Esophagus squamous epithelium (tissue), 5 donors: ENCODE data around the gene ATP10A. TPM values are rescaled to one million over a fixed set of nuclear protein-coding genes. Genes with fewer than 3 reads are reported as not detected.
A peak's percentile ranks its signal among the peaks of the same experiment; 100 is the strongest.

Source experiments
- DNase-seq: peaks from one replicate; lab custom pipeline; 2025; lab: John Stamatoyannopoulos, UW
- H3K27ac ChIP-seq, 4 donors: fragments of 200-600 bp; sonication (generic); one replicate each; pipeline ENCODE4 v1.5.1; 2016 to 2019; ENCODE audit warnings: mild to moderate bottlenecking in 1 of 4
- H3K27me3 ChIP-seq, 4 donors: fragments of 200-600 bp; sonication (generic); 1 replicate in 3 of 4; 2 replicates in 1 of 4; pipeline versions ENCODE4 v1.5.1 to v1.6.0; 2017 to 2021; ENCODE audit warnings: antibody characterized with exemption in 1 of 4
- H3K36me3 ChIP-seq, 3 donors: fragments of 200-600 bp; sonication (generic); one replicate each; pipeline ENCODE4 v1.5.1; 2016 to 2019
- H3K4me1 ChIP-seq, 3 donors: fragments of 200-600 bp; sonication (generic); one replicate each; pipeline ENCODE4 v1.5.1; 2017 to 2019
- H3K4me3 ChIP-seq, 4 donors: fragments of 200-600 bp; sonication (generic); 1 replicate in 3 of 4; 2 replicates in 1 of 4; pipeline ENCODE4 v1.5.1; 2016 to 2019; ENCODE audit warnings: mild to moderate bottlenecking in 2 of 4, moderate library complexity in 1 of 4
- H3K9me3 ChIP-seq, 3 donors: fragments of 200-600 bp; sonication (generic); one replicate each; pipeline ENCODE4 v1.5.1; 2016 to 2019
- POLR2A ChIP-seq, 4 donors: fragments of 450-650 bp; IDR thresholded peaks; one replicate each; pipeline ENCODE4 v1.6.1; 2017; ENCODE audit warnings: antibody characterized with exemption in 4 of 4, mild to moderate bottlenecking in 4 of 4, moderate library complexity in 3 of 4
- WGBS, 2 donors: methylation state at CpG; one replicate each; pipeline ENCODE4 v1.1.5; 2018; 5-methylcytosine and 5-hydroxymethylcytosine counted together
- intact Hi-C: fragments of 100-400 bp; cut with DNase I; formaldehyde crosslinking; loops from one replicate; pipeline ENCODE4 v1.15.0; 2022
- total RNA-seq, 4 donors: library from RNA; depleted of rRNA; stranded (reverse); fragments of >200 nt; gene quantifications; one replicate each; pipeline ENCODE4 v1.1.0, GENCODE V29; 2016
- TF ChIP-seq, protein P1 (sequence below), 6 experiments: fragments of 450-650 bp in 4 of 6; fragments of 200-600 bp in 2 of 6; sonication (generic) in 2 of 6; IDR thresholded peaks; one replicate each; pipeline ENCODE4 v1.5.1; 2016 to 2019; ENCODE audit warnings: antibody characterized with exemption in 6 of 6, mild to moderate bottlenecking in 4 of 6, moderate library complexity in 4 of 6
- donor health status: DM: yes; HTN: yes; CAD: no.

ATP10A gene
- total RNA-seq, 4 donors from 2014 or later: 0.88 to 6.3 (median 1.9) TPM

DNA sequence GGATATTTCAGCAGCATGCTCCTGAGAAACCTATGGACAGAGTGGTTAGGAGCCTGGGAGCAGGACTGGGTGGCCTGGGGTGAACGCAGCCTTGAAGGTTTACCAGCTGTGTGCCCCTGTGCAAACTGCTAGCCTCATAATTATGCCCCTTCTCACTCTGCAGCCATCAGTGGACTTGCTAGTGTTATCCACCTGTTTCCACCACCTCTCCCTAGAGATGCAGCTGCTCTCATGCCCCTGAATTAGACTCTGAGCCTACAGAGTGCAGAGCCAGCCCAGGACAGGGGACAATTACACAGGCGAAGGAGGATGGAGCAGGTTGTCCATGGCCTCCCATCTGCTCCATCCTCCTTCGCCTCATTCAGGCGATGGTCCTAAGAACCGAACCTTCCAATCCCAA lies 175.9 kb downstream of the ATP10A start:
- intact Hi-C loops: no loop called here
- H3K4me1 ChIP-seq: peaks cover 7 to 48% (median 7%) of the 10 kb centered on the region in 3 donors
- no peak overlapping the region for H3K27ac ChIP-seq
- H3K9me3 ChIP-seq: no peaks in the 10 kb centered on the region
- TF ChIP-seq POLR2A (IDR thresholded peaks at IDR 0.05): no peak
- TF ChIP-seq, protein P1, sequence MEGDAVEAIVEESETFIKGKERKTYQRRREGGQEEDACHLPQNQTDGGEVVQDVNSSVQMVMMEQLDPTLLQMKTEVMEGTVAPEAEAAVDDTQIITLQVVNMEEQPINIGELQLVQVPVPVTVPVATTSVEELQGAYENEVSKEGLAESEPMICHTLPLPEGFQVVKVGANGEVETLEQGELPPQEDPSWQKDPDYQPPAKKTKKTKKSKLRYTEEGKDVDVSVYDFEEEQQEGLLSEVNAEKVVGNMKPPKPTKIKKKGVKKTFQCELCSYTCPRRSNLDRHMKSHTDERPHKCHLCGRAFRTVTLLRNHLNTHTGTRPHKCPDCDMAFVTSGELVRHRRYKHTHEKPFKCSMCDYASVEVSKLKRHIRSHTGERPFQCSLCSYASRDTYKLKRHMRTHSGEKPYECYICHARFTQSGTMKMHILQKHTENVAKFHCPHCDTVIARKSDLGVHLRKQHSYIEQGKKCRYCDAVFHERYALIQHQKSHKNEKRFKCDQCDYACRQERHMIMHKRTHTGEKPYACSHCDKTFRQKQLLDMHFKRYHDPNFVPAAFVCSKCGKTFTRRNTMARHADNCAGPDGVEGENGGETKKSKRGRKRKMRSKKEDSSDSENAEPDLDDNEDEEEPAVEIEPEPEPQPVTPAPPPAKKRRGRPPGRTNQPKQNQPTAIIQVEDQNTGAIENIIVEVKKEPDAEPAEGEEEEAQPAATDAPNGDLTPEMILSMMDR (IDR thresholded peaks at IDR 0.05): no peak
- WGBS, 2 donors: 96% methylated on average over 5 of the region's 5 CpGs; no CpG with 5 or more reads in 1 of the 2 donors
- no peak for DNase-seq
- no peak overlapping the region for H3K4me3 ChIP-seq
- H3K27me3 ChIP-seq: no peaks in the 10 kb centered on the region
- H3K36me3 ChIP-seq: no peaks in the 10 kb centered on the region

DNA sequence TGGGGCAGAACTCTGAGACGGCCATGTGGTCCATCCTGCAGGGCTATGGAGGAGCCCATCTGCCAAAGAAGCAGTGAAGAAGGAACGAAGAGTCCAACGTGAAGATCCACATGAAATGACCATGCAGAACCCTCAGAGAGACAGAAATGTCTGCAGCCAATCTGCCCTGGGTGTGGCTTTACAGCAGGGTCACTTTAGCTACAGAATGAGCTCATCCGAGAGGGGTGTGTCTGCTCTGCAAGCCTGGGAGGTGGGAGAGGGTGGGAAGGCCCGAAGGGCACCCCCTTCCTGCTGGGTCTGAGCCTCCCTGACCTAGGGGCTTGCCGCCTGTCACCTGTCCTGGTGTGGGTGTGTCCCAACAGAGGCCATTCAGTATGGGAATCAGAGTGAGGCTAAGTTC lies 176.3 kb downstream of the ATP10A start:
- 60 to 69% methylated on average over 2 to 3 of the region's 6 CpGs for WGBS, 2 donors
- no peak overlapping the region for H3K4me3 ChIP-seq
- TF ChIP-seq POLR2A (IDR thresholded peaks at IDR 0.05): no peak
- TF ChIP-seq, protein P1 (IDR thresholded peaks at IDR 0.05): no peak
- H3K4me1 ChIP-seq: peaks cover 7 to 49% (median 7%) of the 10 kb centered on the region in 3 donors
- H3K27ac ChIP-seq: no peak overlapping the region
- H3K9me3 ChIP-seq: no peaks in the 10 kb centered on the region
- no peaks in the 10 kb centered on the region for H3K36me3 ChIP-seq
- H3K27me3 ChIP-seq: no peaks in the 10 kb centered on the region
- no peak for DNase-seq
- intact Hi-C loops: no loop called here

DNA sequence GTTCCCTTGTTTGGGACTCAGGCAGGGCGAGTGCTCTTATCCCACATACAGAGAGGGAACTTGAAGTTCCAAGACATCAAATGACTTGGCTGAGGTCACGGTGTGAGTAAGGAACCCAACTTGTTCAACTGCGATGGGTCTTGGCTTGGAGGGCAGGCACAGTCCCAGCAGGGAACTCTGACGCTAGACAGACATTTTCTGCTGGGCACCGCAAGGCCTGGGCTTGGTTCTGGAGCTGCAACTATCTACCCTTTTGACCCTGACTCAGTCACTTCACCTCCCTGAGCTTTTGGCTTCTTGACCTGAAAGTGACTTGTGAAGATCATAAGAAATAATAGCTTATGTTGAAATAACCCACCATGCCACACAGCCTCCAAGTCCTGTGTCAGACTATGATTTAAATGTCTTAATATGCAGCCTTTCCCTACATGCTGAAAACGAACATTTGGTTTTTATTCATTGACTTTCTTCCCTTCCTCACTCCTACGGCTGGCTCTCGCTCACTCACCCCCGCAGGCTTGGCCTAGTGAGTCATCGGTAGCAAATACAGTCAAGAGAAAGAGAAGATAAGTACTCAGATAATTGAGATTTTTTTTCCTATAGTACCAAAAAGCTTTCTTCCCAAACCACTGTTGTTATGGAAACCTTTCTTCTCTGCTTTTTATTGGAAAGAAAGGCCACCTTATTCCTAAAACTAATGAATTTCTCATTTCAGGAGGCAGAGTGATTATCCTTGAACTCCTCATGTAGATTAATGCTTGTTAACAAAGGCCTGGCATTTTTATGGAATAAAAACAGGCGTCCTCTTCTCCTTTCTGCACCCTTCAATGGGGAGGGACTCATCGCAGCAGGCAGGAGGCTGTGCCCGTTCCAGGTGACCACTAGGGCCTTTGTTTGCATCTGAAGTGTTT lies 178.4 kb downstream of the ATP10A start:
- intact Hi-C loops: no loop called here
- peaks cover 4 to 37% (median 7%) of the 10 kb centered on the region in 3 donors for H3K4me1 ChIP-seq
- WGBS, 2 donors: 40 to 57% methylated on average over 10 to 12 of the region's 13 CpGs
- H3K36me3 ChIP-seq: peaks cover 0 to 9% (median 0%) of the 10 kb centered on the region in 3 donors
- H3K27me3 ChIP-seq: no peaks in the 10 kb centered on the region
- TF ChIP-seq, protein P1 (IDR thresholded peaks at IDR 0.05): no peak
- no peak for TF ChIP-seq POLR2A (IDR thresholded peaks at IDR 0.05)
- H3K9me3 ChIP-seq: no peaks in the 10 kb centered on the region
- H3K4me3 ChIP-seq: no peak overlapping the region
- no peak for DNase-seq
- peak overlapping the region in 2 of 4 donors; percentile 49 to 67 for H3K27ac ChIP-seq

DNA sequence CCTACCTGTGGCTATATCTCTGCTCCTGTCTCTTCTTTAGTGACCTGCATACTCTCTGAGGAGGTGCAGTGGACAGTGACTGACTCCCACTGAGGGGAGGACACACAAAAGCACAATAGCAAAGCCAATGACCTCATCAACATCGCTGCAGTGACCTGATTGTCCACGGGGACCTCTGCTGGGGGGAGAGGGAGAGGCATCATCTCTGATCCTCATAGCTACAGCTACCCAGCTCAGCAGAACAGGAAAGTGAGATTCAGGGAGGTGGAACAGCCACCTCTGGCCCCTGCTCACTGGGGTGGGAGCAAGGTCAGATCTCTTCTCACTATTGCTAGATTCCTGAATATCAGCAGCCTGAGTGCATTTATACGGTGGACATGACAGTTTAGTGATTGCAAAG lies 179.2 kb downstream of the ATP10A start:
- Histone ChIP-seq H3K4me3 (no peak overlapping the region), H3K9me3 (no peaks in the 10 kb centered on the region), H3K36me3 (peaks cover 0 to 14% (median 0%) of the 10 kb centered on the region in 3 donors), H3K27ac (peak overlapping the region in 2 of 4 donors; percentile 49 to 67), H3K27me3 (no peaks in the 10 kb centered on the region), H3K4me1 (peaks cover 4 to 37% (median 7%) of the 10 kb centered on the region in 3 donors)
- no peak for DNase-seq
- TF ChIP-seq, protein P1 (IDR thresholded peaks at IDR 0.05): no peak
- no peak for TF ChIP-seq POLR2A (IDR thresholded peaks at IDR 0.05)
- intact Hi-C loops: no loop called here
- WGBS, 2 donors: 96 to 100% methylated on average over 1 to 3 of the region's 3 CpGs

DNA sequence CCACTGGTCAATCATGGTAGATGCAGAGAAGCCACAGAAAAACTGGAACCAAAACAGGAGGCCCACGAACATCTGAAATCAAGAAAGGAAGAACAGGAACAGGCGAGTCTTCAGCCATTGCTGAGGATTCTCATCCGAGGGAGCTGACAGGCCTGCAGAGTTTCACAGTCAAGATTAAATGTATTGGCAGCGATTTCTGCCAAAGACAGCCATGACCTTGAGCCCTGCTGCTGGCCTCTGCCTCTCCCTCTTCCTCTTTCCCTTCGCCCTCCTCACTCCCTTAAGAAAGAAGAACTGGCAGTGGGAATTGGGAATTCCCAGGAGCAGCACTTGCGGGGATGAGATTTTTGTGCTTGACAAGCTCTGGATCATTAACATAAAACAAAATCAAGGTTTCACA lies 179.7 kb downstream of the ATP10A start:
- WGBS, 2 donors: 81 to 87% methylated on average over 6 of the region's 6 CpGs
- intact Hi-C loops: no loop called here
- peaks cover 0 to 14% (median 0%) of the 10 kb centered on the region in 3 donors for H3K36me3 ChIP-seq
- H3K4me1 ChIP-seq: peaks cover 4 to 37% (median 7%) of the 10 kb centered on the region in 3 donors
- no peaks in the 10 kb centered on the region for H3K27me3 ChIP-seq
- DNase-seq: no peak
- no peak overlapping the region for H3K4me3 ChIP-seq
- no peak for TF ChIP-seq POLR2A (IDR thresholded peaks at IDR 0.05)
- peak overlapping the region in 1 of 4 donors; percentile 49 for H3K27ac ChIP-seq
- H3K9me3 ChIP-seq: no peaks in the 10 kb centered on the region
